ENCODE results near the gene PLEKHG1.

- TF ChIP-seq, protein P1, sequence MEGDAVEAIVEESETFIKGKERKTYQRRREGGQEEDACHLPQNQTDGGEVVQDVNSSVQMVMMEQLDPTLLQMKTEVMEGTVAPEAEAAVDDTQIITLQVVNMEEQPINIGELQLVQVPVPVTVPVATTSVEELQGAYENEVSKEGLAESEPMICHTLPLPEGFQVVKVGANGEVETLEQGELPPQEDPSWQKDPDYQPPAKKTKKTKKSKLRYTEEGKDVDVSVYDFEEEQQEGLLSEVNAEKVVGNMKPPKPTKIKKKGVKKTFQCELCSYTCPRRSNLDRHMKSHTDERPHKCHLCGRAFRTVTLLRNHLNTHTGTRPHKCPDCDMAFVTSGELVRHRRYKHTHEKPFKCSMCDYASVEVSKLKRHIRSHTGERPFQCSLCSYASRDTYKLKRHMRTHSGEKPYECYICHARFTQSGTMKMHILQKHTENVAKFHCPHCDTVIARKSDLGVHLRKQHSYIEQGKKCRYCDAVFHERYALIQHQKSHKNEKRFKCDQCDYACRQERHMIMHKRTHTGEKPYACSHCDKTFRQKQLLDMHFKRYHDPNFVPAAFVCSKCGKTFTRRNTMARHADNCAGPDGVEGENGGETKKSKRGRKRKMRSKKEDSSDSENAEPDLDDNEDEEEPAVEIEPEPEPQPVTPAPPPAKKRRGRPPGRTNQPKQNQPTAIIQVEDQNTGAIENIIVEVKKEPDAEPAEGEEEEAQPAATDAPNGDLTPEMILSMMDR (conservative IDR thresholded peaks at IDR 0.05; ENCODE audit: low read depth, low read length): no peak
- TF ChIP-seq EZH2 (IDR thresholded peaks at IDR 0.05; ENCODE audit: borderline replicate concordance, low read depth, low read length, poor library complexity, severe bottlenecking): no peak
Measured at GRCh38 chr6:150646228-150646627, 46.5 kb downstream of the PLEKHG1 start.
